Putamen (tissue), 1 donor: ENCODE results near the gene POLE3.
"Not testable (repeated sequence)": the region's sequence is repeated elsewhere in the genome, so short reads cannot be mapped to it uniquely, and the experiment has no call there.

Source experiments
- DNase-seq: peaks from one replicate; pipeline ENCODE4 v3.0.0-alpha.2; 2016; ENCODE audit warnings: low spot score

The POLE3 gene

GRCh38 chr9:113410207-113410864 is at the start of gene POLE3, which contains the start of gene C9orf43:
Gene POLE3, minus strand, starts transcription at chr9:113410675. Its CDS starts 382 bp downstream, at chr9:113410293.
Gene C9orf43, plus strand, starts transcription at chr9:113410747. Its CDS starts 2,747 bp downstream, at chr9:113413494.
- peak; percentile 94 for DNase-seq

GRCh38 chr9:113456235-113456634 is 45.8 kb upstream of the POLE3 start:
- DNase-seq, result no peak

GRCh38 chr9:113454914-113455761 is 44.7 kb upstream of the POLE3 start:
- no peak for DNase-seq

- DNase-seq, result no peak
Observed at GRCh38 chr9:113452113-113452605, 41.7 kb upstream of the POLE3 start.

GRCh38 chr9:113449376-113449775 is 38.9 kb upstream of the POLE3 start:
- no peak for DNase-seq

- peak; percentile 48 for DNase-seq
Observed at GRCh38 chr9:113446323-113446740, 35.9 kb upstream of the POLE3 start.

GRCh38 chr9:113444736-113445135 is 34.3 kb upstream of the POLE3 start:
- no peak for DNase-seq

GRCh38 chr9:113437716-113438115 is 27.2 kb upstream of the POLE3 start:
- DNase-seq, result not testable (repeated sequence)

- no peak for DNase-seq
Observed at GRCh38 chr9:113436728-113437515, 26.4 kb upstream of the POLE3 start.

GRCh38 chr9:113431191-113431590 is 20.7 kb upstream of the POLE3 start:
- no peak for DNase-seq

GRCh38 chr9:113428062-113428615 is 17.7 kb upstream of the POLE3 start:
- DNase-seq, result no peak

- DNase-seq, result no peak
Observed at GRCh38 chr9:113427629-113428028, 17.2 kb upstream of the POLE3 start.

- no peak for DNase-seq
Observed at GRCh38 chr9:113426701-113427100, 16.2 kb upstream of the POLE3 start.

- no peak for DNase-seq
Observed at GRCh38 chr9:113425072-113425471, 14.6 kb upstream of the POLE3 start.

GRCh38 chr9:113421726-113422125 is 11.3 kb upstream of the POLE3 start:
- DNase-seq, result no peak

- no peak for DNase-seq
Observed at GRCh38 chr9:113417370-113417769, 6.9 kb upstream of the POLE3 start.

- no peak for DNase-seq
Observed at GRCh38 chr9:113416149-113416721, 5.8 kb upstream of the POLE3 start.

- no peak for DNase-seq
Observed at GRCh38 chr9:113409883-113410206, 630 bp downstream of the POLE3 start.

GRCh38 chr9:113409481-113409880 is 994 bp downstream of the POLE3 start:
- DNase-seq, result no peak

GRCh38 chr9:113406873-113407511 is 3.5 kb downstream of the POLE3 start:
- peak; percentile 39 for DNase-seq

GRCh38 chr9:113406353-113406752 is 4.1 kb downstream of the POLE3 start:
- not testable (repeated sequence) for DNase-seq
